K562 (cell line): Measurements from ENCODE around the gene JPH2. TPM values are rescaled to one million over a fixed set of nuclear protein-coding genes. Genes with fewer than 3 reads are reported as not detected.

Experiments used
- ATAC-seq: fragments of 200-7000 bp; cut with Tn5 transposase; 3 replicates; pipeline ENCODE4 v1.9.1; 2020; ENCODE audit warnings: moderate library complexity
- BruUV-seq: library from RNA; stranded (reverse); fragments of 400-500 nt; replicated peaks from 2 replicates; lab custom pipeline; 2021; lab: Mats Ljungman, UMichigan
- CTCF ChIA-PET: fragments of 300-600 bp; formaldehyde crosslinking; extraction: SDS; loops from one replicate; lab custom pipeline; 2021; ENCODE audit warnings: low intra/inter-chr PET ratio; lab: Yijun Ruan, JAX
- POLR2A ChIA-PET: fragments of 300-600, 350-650 bp; sonication (Branson Sonifier 250); formaldehyde crosslinking; extraction: SDS; loops from one replicate; lab custom pipeline; 2021; ENCODE audit warnings: antibody characterized with exemption, inconsistent platforms; lab: Yijun Ruan, JAX
- DNase-seq, 4 experiments: peaks; one replicate each; pipeline versions ENCODE4 v3.0.0 to v3.0.0-alpha.2; 2011 to 2018; ENCODE audit warnings: low spot score in 3 of 4, mixed read lengths in 3 of 4; ENCODE audit errors: extremely low read depth in 1 of 4
- FAIRE-seq: peaks from 2 replicates; lab custom pipeline; 2011; peaks lifted over from hg19 to GRCh38; lab: Jason Lieb, UNC
- H2AFZ ChIP-seq: 2 replicates; pipeline ENCODE4 v1.6.0; 2011; ENCODE audit warnings: low read depth, low read length, control low read depth, inconsistent platforms
- H3K27ac ChIP-seq: fragments of 200-600 bp; 3 replicates; pipeline ENCODE4 v1.8.0; 2011; ENCODE audit warnings: low read depth, mild to moderate bottlenecking, control low read depth, inconsistent platforms, low read length, moderate library complexity, mixed read lengths; ENCODE audit errors: extremely low read depth
- H3K27me3 ChIP-seq, 2 experiments: fragments of 300-600 bp in 1 of 2; 2 replicates in 1 of 2; 3 replicates in 1 of 2; pipeline versions ENCODE4 v1.6.0 to v1.8.0; 2011; ENCODE audit warnings: inconsistent platforms in 2 of 2, low read length in 2 of 2, mild to moderate bottlenecking in 1 of 2, mixed read lengths in 1 of 2, moderate library complexity in 1 of 2; ENCODE audit not compliant: control insufficient read depth in 2 of 2, insufficient read depth in 2 of 2
- H3K36me3 ChIP-seq: fragments of 300-600 bp; 3 replicates; pipeline ENCODE4 v1.8.0; 2011; ENCODE audit warnings: mild to moderate bottlenecking, low read length, inconsistent platforms; ENCODE audit not compliant: control insufficient read depth, insufficient read depth
- H3K4me1 ChIP-seq, 2 experiments: fragments of 200-600 bp in 1 of 2; replicated peaks in 1 of 2; 2 replicates in 1 of 2; 3 replicates in 1 of 2; pipeline versions ENCODE4 v1.5.1 to v1.8.0; 2011; ENCODE audit warnings: inconsistent platforms in 2 of 2, low read length in 2 of 2, mild to moderate bottlenecking in 1 of 2, mixed read lengths in 1 of 2, moderate library complexity in 1 of 2; ENCODE audit not compliant: control insufficient read depth in 2 of 2, insufficient read depth in 2 of 2
- H3K4me2 ChIP-seq: 2 replicates; pipeline ENCODE4 v1.6.1; 2011; ENCODE audit warnings: low read length, control low read depth, inconsistent platforms, mixed read lengths; ENCODE audit not compliant: insufficient read depth
- H3K4me3 ChIP-seq: fragments of 200-600 bp; sonication (generic), shearing (Covaris generic); 2 replicates; pipeline ENCODE4 v1.5.1; 2016; ENCODE audit warnings: control low read depth, inconsistent platforms
- H3K79me2 ChIP-seq: fragments of 200-600 bp; 3 replicates; pipeline ENCODE4 v1.8.0; 2011; ENCODE audit warnings: low read length, inconsistent platforms; ENCODE audit not compliant: control insufficient read depth, insufficient read depth
- H3K9ac ChIP-seq, 2 experiments: 2 replicates each; pipeline versions ENCODE4 v1.6.0 to v1.6.1; 2011; ENCODE audit warnings: low read depth in 2 of 2, low read length in 2 of 2, control low read depth in 1 of 2, inconsistent platforms in 1 of 2, mild to moderate bottlenecking in 1 of 2, mixed read lengths in 1 of 2; ENCODE audit not compliant: insufficient read depth in 1 of 2
- H3K9me1 ChIP-seq: one replicate; pipeline ENCODE4 v1.6.0; 2011; ENCODE audit warnings: inconsistent platforms, mild to moderate bottlenecking, low read length, moderate library complexity; ENCODE audit not compliant: control insufficient read depth, insufficient read depth
- H3K9me3 ChIP-seq: replicated peaks from 2 replicates; pipeline ENCODE4 v1.5.1; 2011; ENCODE audit warnings: low read depth, low read length, inconsistent platforms; ENCODE audit not compliant: control insufficient read depth, insufficient read depth
- H4K20me1 ChIP-seq: replicated peaks from 2 replicates; pipeline ENCODE4 v1.6.1; 2011; ENCODE audit warnings: low read length, inconsistent platforms, mixed read lengths; ENCODE audit not compliant: control insufficient read depth, insufficient read depth
- BCL6 ChIP-seq: fragments of 250-450 bp; sonication (Bioruptor Pico); IDR thresholded peaks from 2 replicates; pipeline ENCODE4 v1.4.0; 2020
- FOXP1 ChIP-seq: sonication (generic); formaldehyde crosslinking; IDR thresholded peaks from 2 replicates; pipeline ENCODE4 v1.8.0; 2022; ENCODE audit warnings: mild to moderate bottlenecking, missing genetic modification reagents
- KLF1 ChIP-seq: fragments of 450-650 bp; IDR thresholded peaks from 2 replicates; pipeline ENCODE4 v1.6.1; 2016; ENCODE audit warnings: missing genetic modification characterization, missing compliant biosample characterization
- SMARCB1 ChIP-seq: IDR thresholded peaks from 2 replicates; pipeline ENCODE4 v1.6.1; 2011; ENCODE audit warnings: improper control_type of control experiment, low read depth; ENCODE audit not compliant: insufficient read length
- SRF ChIP-seq, 2 experiments: fragments of 250-450, 450-650 bp in 1 of 2; sonication (Bioruptor Pico) in 1 of 2; sonication (generic) in 1 of 2; formaldehyde crosslinking; IDR thresholded peaks; 2 replicates each; pipeline versions ENCODE4 v1.5.0 to v1.5.1; 2020 to 2022; ENCODE audit warnings: mild to moderate bottlenecking in 1 of 2, missing genetic modification reagents in 1 of 2
- TEAD1 ChIP-seq, 2 experiments: fragments of 450-650 bp in 1 of 2; sonication (generic) in 1 of 2; formaldehyde crosslinking; IDR thresholded peaks; 2 replicates each; pipeline versions ENCODE4 v1.4.0 to v1.8.0; 2020 to 2022; ENCODE audit warnings: mild to moderate bottlenecking in 2 of 2, missing genetic modification reagents in 1 of 2
- ZNF134 ChIP-seq: fragments of 250-450 bp; sonication (Bioruptor Pico); conservative IDR thresholded peaks from 2 replicates; pipeline ENCODE4 v1.4.0; 2020
- ZNF239 ChIP-seq: fragments of 250-450 bp; sonication (Bioruptor Pico); IDR thresholded peaks from 2 replicates; pipeline ENCODE4 v1.4.0; 2020; ENCODE audit warnings: mild to moderate bottlenecking
- WGBS: fragments of 100-300 bp; shearing (Covaris generic); methylation state at CpG from one replicate; pipeline ENCODE4 v1.1.6; 2016; ENCODE audit warnings: low coverage, mixed read lengths; ENCODE audit not compliant: insufficient coverage; ENCODE audit errors: missing lambda C conversion rate; 5-methylcytosine and 5-hydroxymethylcytosine counted together
- in situ Hi-C: fragments of 300-500 bp; cut with MboI; formaldehyde crosslinking; loops from 4 replicates; pipeline ENCODE4 v1.15.0; 2018; ENCODE audit warnings: inconsistent platforms, mixed read lengths
- intact Hi-C: fragments of 100-400 bp; cut with micrococcal nuclease; formaldehyde crosslinking; loops from 2 replicates; pipeline ENCODE4 v1.14.2; 2022
- polyA plus RNA-seq, 8 experiments: library from polyadenylated mRNA; depleted of rRNA in 4 of 8; stranded (reverse) in 5 of 8; unstranded in 3 of 8; fragments of >200 nt; fragmentation: Nextera tagmentation in 2 of 8; fragmentation: Illumina TruSeq in 1 of 8; extraction: Ambion mirVana in 2 of 8; extraction: Trizol in 1 of 8; gene quantifications; 2 replicates each; pipeline versions ENCODE4 v1.2.1 to v1.2.3, GENCODE V29; 2011 to 2014; ENCODE audit warnings: inconsistent platforms in 1 of 8, missing spikeins in 1 of 8
- total RNA-seq, 7 experiments: library from RNA; depleted of rRNA in 6 of 7; stranded (reverse); fragments of >200 nt in 6 of 7; fragmentation: Illumina TruSeq in 2 of 7; extraction: Trizol in 2 of 7; gene quantifications; 2 replicates each; pipeline versions ENCODE4 v1.2.1 to v1.2.3, GENCODE V29; 2011 to 2021; ENCODE audit warnings: low replicate concordance in 1 of 7
- TF ChIP-seq, protein P1 (sequence below): fragments of 450-650 bp; formaldehyde crosslinking; IDR thresholded peaks from 2 replicates; pipeline ENCODE4 v1.4.0; 2020; ENCODE audit warnings: mild to moderate bottlenecking, mixed read lengths
- TF ChIP-seq, protein P2 (sequence below): fragments of 250-450 bp; sonication (Bioruptor Pico); IDR thresholded peaks from 2 replicates; pipeline ENCODE4 v1.9.0; 2021; ENCODE audit warnings: mild to moderate bottlenecking
- TF ChIP-seq, protein P3 (sequence below), 2 experiments: fragments of 450-650 bp in 1 of 2; sonication (generic) in 1 of 2; formaldehyde crosslinking in 1 of 2; IDR thresholded peaks in 1 of 2; conservative IDR thresholded peaks in 1 of 2; 2 replicates each; pipeline versions ENCODE4 v1.6.1 to v1.8.1; 2016 to 2023; ENCODE audit warnings: mild to moderate bottlenecking in 2 of 2, moderate library complexity in 2 of 2, inconsistent platforms in 1 of 2, missing genetic modification reagents in 1 of 2
- TF ChIP-seq, protein P4 (sequence below): fragments of 250-450 bp; sonication (Bioruptor Pico); IDR thresholded peaks from 2 replicates; pipeline ENCODE4 v1.5.0; 2021
- TF ChIP-seq, protein P5 (sequence below): fragments of 250-450 bp; sonication (Bioruptor Pico); IDR thresholded peaks from 2 replicates; pipeline ENCODE4 v1.4.0; 2020; ENCODE audit warnings: borderline replicate concordance
- TF ChIP-seq, protein P6 (sequence below): fragments of 450-650 bp; formaldehyde crosslinking; IDR thresholded peaks from 2 replicates; pipeline ENCODE4 v1.4.0; 2022; ENCODE audit warnings: missing genetic modification characterization

The JPH2 gene
- total and polyA plus RNA-seq, 9 of the 15 experiments (the other 6 are each of a cell fraction or from before 2014, with no cell fraction given) = not detected

GRCh38 chr20:44087857-44088120, 99.2 kb downstream of the JPH2 start:
- no TSS peak for BruUV-seq
- intact Hi-C loops (loop anchor here (10.0 kb wide), 1 partner anchor 553 kb away; no protein-coding TSS in a partner anchor), in situ Hi-C loops (loop anchor here (10.0 kb wide), 1 partner anchor 543 kb away; no protein-coding TSS in a partner anchor)
- H4K20me1 ChIP-seq = no peaks in the 10 kb centered on the region; the same call in 1 of the 2 replicates
- H3K9me3 ChIP-seq = no peaks in the 10 kb centered on the region
- no peak overlapping the region for H3K27ac ChIP-seq
- peaks cover 0 to 4% of the 10 kb centered on the region in 2 experiments; a peak in 1 of 5 replicates for H3K4me1 ChIP-seq
- no peaks in the 10 kb centered on the region for H3K9me1 ChIP-seq
- H3K4me3 ChIP-seq = no peak overlapping the region
- POLR2A ChIA-PET = no interaction called here
- ATAC-seq (no peak), DNase-seq (no peak), FAIRE-seq (no peak)
- H3K4me2 ChIP-seq = no peak overlapping the region
- WGBS = 4% methylated on average over 4 of the region's 4 CpGs
- no peaks in the 10 kb centered on the region for H3K79me2 ChIP-seq
- no peaks in the 10 kb centered on the region for H3K36me3 ChIP-seq
- no peak overlapping the region for H2AFZ ChIP-seq
- H3K9ac ChIP-seq = no peak overlapping the region
- peaks cover 16 to 45% of the 10 kb centered on the region in 2 experiments for H3K27me3 ChIP-seq
- CTCF ChIA-PET = no interaction called here
- TF ChIP-seq, protein P1, sequence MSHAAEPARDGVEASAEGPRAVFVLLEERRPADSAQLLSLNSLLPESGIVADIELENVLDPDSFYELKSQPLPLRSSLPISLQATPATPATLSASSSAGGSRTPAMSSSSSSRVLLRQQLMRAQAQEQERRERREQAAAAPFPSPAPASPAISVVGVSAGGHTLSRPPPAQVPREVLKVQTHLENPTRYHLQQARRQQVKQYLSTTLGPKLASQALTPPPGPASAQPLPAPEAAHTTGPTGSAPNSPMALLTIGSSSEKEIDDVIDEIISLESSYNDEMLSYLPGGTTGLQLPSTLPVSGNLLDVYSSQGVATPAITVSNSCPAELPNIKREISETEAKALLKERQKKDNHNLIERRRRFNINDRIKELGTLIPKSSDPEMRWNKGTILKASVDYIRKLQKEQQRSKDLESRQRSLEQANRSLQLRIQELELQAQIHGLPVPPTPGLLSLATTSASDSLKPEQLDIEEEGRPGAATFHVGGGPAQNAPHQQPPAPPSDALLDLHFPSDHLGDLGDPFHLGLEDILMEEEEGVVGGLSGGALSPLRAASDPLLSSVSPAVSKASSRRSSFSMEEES (CRISPR knock-in tag) = no peak
- TF ChIP-seq BCL6 (CRISPR knock-in tag) = no peak
- TF ChIP-seq FOXP1 (CRISPR knock-in tag) = no peak
- TF ChIP-seq, protein P2, sequence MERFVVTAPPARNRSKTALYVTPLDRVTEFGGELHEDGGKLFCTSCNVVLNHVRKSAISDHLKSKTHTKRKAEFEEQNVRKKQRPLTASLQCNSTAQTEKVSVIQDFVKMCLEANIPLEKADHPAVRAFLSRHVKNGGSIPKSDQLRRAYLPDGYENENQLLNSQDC (CRISPR knock-in tag) = no peak
- TF ChIP-seq, protein P3, sequence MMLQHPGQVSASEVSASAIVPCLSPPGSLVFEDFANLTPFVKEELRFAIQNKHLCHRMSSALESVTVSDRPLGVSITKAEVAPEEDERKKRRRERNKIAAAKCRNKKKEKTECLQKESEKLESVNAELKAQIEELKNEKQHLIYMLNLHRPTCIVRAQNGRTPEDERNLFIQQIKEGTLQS (IDR thresholded peaks at IDR 0.05) = no peak
- TF ChIP-seq, protein P3 (CRISPR knock-in tag; conservative IDR thresholded peaks at IDR 0.05) = no peak
- TF ChIP-seq TEAD1 (CRISPR knock-in tag; IDR thresholded peaks at IDR 0.05) = no peak
- TF ChIP-seq, protein P4, sequence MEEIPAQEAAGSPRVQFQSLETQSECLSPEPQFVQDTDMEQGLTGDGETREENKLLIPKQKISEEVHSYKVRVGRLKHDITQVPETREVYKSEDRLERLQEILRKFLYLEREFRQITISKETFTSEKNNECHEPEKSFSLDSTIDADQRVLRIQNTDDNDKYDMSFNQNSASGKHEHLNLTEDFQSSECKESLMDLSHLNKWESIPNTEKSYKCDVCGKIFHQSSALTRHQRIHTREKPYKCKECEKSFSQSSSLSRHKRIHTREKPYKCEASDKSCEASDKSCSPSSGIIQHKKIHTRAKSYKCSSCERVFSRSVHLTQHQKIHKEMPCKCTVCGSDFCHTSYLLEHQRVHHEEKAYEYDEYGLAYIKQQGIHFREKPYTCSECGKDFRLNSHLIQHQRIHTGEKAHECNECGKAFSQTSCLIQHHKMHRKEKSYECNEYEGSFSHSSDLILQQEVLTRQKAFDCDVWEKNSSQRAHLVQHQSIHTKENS (CRISPR knock-in tag) = no peak
- TF ChIP-seq SRF (CRISPR knock-in tag; IDR thresholded peaks at IDR 0.05) = no peak
- no peak for TF ChIP-seq SMARCB1
- TF ChIP-seq, protein P5, sequence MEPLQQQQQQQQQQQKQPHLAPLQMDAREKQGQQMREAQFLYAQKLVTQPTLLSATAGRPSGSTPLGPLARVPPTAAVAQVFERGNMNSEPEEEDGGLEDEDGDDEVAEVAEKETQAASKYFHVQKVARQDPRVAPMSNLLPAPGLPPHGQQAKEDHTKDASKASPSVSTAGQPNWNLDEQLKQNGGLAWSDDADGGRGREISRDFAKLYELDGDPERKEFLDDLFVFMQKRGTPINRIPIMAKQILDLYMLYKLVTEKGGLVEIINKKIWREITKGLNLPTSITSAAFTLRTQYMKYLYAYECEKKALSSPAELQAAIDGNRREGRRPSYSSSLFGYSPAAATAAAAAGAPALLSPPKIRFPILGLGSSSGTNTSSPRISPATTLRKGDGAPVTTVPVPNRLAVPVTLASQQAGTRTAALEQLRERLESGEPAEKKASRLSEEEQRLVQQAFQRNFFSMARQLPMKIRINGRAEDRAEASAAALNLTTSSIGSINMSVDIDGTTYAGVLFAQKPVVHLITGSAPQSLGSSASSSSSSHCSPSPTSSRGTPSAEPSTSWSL (CRISPR knock-in tag) = no peak
- TF ChIP-seq, protein P6, sequence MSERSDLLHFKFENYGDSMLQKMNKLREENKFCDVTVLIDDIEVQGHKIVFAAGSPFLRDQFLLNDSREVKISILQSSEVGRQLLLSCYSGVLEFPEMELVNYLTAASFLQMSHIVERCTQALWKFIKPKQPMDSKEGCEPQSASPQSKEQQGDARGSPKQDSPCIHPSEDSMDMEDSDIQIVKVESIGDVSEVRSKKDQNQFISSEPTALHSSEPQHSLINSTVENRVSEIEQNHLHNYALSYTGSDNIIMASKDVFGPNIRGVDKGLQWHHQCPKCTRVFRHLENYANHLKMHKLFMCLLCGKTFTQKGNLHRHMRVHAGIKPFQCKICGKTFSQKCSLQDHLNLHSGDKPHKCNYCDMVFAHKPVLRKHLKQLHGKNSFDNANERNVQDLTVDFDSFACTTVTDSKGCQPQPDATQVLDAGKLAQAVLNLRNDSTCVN (CRISPR knock-in tag) = no peak
- TF ChIP-seq KLF1 (tag) = no peak
- no peak for TF ChIP-seq ZNF239 (CRISPR knock-in tag)
- no peak for TF ChIP-seq ZNF134
